ENCODE results near the gene JARID2.

DNA sequence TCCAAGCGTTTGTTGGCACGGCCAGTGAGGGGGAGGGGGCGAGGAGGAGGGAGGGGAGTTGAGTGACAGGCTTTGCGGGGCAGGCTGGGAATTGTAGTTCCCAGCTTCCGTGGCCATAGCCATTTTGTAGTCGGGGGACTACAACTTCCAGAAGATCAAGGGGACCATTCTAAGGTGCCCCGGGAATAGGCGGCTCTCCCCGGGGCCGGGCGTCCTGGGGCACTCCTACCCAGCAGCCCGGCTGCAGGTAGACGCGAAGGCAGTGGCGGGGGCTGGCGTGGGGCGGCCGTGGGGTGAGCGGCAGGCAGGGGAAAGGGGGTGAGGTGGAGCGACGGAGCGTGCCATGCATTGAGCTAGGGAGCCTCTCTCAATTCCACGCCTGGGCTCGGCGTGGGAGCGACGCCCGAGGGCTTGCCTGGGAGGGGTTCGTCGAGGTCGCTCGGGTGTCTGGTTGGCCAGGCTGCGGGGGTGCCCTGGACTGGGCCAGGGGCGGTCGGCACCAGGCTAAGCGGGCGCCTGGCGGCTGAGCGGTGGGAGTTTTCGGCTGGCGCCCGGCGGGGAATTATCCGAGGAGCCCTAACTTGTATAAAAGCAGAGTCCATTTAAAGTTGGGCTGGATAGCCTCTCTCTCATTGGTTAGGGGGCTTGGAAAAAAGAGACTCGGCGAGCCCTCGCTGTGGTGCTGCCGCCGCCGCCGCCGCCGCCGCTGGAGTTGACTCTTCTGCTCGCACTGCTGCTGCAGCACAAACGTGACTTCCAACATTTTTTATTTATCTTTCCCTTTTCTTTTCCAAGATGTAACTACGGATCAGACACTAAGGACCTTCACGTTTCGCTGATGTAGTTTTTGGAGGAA, at the start of gene JARID2:
- TF ChIP-seq, protein P1, sequence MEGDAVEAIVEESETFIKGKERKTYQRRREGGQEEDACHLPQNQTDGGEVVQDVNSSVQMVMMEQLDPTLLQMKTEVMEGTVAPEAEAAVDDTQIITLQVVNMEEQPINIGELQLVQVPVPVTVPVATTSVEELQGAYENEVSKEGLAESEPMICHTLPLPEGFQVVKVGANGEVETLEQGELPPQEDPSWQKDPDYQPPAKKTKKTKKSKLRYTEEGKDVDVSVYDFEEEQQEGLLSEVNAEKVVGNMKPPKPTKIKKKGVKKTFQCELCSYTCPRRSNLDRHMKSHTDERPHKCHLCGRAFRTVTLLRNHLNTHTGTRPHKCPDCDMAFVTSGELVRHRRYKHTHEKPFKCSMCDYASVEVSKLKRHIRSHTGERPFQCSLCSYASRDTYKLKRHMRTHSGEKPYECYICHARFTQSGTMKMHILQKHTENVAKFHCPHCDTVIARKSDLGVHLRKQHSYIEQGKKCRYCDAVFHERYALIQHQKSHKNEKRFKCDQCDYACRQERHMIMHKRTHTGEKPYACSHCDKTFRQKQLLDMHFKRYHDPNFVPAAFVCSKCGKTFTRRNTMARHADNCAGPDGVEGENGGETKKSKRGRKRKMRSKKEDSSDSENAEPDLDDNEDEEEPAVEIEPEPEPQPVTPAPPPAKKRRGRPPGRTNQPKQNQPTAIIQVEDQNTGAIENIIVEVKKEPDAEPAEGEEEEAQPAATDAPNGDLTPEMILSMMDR (IDR thresholded peaks at IDR 0.05), result no peak
- peak; percentile 74 to 95 for TF ChIP-seq POLR2A (IDR thresholded peaks at IDR 0.05)

Measured in heart left ventricle (tissue), 13 donors.